HG03575 (cell line): ENCODE data around the gene AATK.

ENCODE experiments used
- ATAC-seq: cut with Tn5 transposase; IDR thresholded peaks from one replicate; pipeline ENCODE4 v1.9.1; 2021; ENCODE audit not compliant: unreplicated experiment, insufficient number of reproducible peaks, low FRiP score; ENCODE audit errors: extremely low read depth

AATK gene

DNA sequence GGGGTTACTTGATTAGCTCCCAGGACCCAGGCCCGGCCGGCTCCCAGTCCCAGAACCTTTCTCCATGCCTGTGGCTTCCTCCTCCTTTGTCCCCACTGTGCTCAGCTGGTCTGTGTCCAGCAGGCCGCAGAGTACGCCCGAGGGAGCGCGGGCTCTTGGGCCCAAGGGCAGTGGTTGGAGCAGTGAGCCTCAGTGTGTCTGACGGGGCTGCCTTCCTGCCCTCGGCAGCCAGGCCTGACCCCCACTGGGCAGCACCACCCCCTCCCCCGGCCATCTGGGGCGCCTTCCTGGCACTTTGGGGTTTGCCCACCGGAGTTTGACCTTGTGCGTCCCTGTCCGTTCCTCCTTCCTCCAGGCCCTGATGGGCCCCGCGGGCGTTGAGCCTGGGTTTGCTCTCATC, 63.2 kb downstream of the AATK start:
- ATAC-seq, result no peak

DNA sequence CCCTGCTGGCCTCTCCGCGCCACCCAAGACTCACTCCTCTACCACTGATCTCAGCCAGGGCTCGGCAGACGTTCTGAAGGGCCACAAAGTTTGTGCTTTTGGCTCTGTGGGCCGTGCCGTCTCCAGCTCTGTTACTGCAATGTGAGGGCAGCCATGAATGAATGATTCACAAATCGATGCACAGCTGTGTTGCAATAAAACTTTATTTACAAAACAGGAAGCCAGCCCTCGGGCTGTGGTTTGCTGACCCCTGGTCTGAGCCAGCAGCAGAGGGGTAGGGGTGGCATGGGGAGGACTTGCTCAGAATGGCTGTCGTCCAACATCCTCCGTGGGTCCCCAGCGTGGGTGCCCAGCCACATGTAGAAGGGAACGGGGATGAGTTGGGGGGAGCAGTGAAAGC, 63.7 kb downstream of the AATK start:
- no peak for ATAC-seq

DNA sequence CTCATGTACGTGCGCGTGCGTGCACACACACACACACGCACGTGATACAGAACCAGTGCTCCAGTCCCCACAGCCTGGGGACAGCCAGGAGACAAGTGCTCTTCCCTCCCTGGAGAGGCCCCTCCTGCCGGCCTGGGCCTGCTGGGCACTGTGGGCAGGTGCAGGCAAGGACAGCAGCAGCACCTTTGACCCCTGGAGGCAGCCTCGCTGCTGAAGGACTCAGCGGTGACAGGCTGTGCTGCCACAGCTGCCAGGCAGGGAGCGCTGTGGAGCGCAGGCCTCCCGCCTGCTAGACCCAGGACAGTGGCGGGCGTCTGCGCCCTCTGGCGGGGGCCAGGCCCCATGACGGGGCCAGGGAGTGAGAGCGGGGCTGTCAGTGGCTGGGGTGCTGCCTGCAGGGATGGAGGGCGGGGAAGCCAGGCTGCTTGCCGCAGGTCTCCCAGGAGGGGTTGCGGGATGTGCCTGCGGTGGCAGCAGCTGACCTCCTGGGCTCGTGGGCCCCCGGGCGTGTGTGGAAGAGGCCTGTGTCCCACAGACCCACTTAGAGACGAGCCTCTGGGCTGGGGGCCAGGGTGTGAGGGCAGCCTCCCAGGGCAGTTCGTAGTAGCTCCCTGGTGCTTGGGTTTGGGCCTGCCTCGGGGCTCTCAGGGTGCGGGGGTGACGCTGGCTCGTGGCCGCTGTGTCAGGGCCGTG, 64.3 kb downstream of the AATK start:
- no peak for ATAC-seq

DNA sequence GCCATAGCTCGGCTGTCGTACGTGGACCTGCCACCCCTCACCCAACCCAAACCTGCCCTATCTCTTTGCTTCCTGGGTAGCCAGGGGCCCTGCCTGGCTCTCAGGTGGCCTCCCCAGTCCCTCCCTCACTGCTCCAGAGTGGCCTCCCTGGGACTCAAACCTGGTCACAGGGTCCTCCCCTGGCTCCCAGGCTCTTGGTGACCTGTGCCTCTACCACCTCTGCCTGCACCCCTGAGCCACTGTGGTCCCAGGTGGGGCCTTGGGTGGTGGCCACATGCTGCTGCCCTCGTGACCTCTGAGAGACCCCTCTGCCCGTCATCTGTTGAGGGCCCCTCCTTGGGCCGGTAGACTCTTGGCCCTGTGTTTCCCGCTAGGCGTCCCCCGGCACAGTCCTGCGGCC, 65.4 kb downstream of the AATK start:
- no peak for ATAC-seq

- no peak for ATAC-seq
Measured at GRCh38 chr17:81099888-81100287, 66.1 kb downstream of the AATK start.

- ATAC-seq, result no peak
Measured at GRCh38 chr17:81097943-81098308, 68.1 kb downstream of the AATK start.

GRCh38 chr17:81097134-81097942, 68.7 kb downstream of the AATK start:
- ATAC-seq, result no peak

DNA sequence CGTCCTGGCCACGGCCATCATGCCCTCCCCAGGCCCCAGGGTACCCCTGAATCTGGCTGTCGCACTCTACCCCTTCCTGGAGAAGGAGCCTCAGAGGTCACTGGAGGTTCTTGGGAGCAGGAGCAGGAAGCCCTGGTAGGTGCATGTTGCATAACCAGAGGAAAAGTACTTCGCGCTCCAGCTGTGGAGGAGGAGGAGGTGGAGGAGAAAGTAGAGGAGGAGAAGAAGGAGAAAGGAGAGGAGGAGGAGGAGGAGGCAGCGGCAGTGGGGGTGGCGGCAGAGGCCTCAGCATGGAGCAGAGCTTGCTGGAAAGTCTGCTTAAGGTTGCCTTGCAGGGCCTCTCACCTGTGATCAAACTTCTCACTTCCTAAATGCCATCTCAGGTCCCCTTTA, 69.3 kb downstream of the AATK start:
- no peak for ATAC-seq

GRCh38 chr17:81095383-81095762, 70.6 kb downstream of the AATK start:
- ATAC-seq, result no peak

- no peak for ATAC-seq
Measured at GRCh38 chr17:81094509-81095382, 71.3 kb downstream of the AATK start.

- no peak for ATAC-seq
Measured at GRCh38 chr17:81093619-81094508, 72.2 kb downstream of the AATK start.

DNA sequence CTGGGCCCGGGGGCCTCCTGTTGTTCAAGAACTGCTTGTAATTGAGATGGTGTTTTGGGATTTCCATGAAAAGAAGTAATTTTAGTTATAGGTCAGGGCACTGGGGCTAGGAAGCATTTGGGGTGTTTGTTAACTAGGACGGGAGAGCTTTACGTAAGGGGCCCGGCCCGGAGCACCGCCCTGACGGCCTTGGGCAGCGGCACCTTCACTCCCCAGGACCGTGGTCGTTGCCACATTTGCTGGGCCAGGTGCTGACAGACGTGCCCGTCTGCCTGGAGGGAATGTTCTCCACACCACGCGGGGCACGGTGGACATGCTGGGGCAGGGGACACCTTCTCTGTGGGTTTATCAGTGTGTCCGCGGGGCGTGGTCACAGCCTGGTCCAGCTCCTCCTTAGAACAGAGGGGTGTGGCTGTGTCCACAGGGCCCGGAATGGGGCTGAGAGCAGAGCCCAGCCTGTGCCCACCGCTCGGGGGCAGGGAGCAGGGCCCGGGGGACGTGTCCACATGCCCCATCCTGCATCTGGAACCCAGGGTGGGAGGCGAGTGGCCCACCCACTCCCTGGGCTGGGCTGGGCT, 73.4 kb downstream of the AATK start:
- no peak for ATAC-seq

DNA sequence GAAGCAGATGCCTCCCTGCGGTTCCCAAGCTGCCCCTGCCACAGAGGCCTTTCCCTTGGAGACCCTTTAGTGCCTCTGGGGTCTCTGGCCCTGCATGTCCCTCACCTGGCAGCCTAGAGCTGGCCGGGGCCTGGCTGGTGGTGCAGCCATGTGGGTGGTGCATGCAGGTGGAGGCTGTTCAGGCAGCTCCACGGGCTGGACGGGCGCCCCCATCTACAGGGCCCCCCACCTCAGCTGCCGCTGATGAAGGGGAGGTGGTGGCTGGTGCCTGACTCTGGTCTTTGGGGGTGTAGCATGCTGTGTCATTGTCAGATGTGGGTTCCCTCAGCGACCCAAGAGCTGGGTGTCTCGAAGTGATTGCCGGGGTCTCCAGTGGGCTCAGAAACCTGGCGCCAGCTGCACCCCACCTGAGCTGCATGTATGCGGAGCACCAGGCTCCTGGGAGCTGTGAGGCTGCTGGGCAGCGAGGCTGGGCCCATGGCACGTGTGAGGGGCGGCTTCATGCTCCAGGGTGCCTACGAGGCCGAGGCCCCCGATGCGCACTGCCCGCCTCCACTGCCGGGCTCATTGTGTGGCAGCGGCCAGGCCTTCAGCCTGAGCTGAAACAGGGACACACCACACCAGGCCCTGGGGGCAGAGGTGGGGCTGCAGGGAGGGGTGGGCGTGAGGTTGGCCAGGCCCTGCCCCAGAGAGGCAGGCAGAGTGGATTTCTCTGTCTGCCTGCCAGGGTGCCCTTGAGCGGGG, 74.1 kb downstream of the AATK start:
- ATAC-seq, result no peak

DNA sequence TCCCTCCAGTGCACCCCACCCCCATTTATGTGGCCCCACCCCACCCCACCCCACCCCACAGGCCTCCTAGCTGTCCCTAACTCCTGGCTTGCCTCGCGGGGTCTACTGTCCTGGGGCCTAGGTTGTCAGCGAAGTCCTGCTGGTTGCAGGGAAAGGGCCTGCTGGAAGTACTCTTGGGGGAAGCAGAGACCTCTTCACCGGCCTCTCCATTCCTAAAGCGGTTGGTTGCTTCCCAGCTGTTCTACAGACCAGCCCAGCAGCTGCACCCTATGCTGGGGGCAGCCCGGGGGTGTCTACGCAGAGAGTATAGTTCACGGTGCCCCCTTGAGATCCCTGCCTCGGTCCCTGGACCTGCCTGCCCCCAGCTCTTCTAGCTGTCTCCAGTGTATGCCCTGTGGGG, 74.9 kb downstream of the AATK start:
- ATAC-seq, result no peak

GRCh38 chr17:81090361-81091136, 75.5 kb downstream of the AATK start:
- no peak for ATAC-seq

DNA sequence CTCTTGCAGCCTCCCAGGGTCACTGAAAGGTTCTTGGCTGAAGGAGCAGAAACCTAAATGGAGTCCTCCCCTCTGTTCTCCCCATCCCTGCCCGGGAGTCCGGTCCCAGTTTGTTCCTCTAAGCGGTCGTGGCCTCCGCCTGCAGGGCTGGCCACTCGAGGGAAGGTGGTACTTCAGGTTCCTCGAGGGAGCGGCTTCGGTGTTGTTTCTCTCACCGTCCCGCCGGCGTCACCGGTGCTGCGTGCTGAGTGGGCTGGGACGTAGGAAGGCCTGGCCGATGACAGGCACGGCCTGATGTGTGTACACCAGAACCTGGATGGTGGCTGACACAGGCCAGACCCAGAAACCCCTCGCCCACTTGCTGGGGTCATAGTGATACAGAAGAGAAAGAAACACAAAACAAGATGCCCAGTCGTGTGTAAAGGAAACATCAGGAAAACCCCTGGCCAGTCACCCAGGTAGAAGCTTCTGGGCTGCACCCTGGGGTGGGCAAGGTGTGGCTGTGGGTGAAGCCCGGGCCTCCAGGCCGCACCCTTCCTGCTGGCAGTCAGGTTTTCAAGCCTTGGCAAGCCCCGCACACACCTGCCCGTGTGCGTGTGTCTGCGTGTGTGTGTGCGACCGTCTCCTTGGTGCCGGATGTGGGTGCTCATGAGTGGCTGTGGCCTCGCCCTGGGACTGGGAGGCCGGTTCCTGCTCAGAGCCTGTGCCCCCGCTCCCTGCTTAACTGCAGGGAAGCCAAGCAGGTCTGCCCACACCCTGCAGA, 79.1 kb downstream of the AATK start:
- no peak for ATAC-seq
